DOHH2 (cell line): ENCODE data around the gene MAX.

Source experiments
- H3F3A ChIP-seq: fragments of 200-600 bp; sonication (generic), shearing (Covaris generic); 2 replicates; pipeline ENCODE4 v1.6.0; 2016; ENCODE audit warnings: antibody characterized with exemption, mild to moderate bottlenecking; ENCODE audit not compliant: control insufficient read depth, insufficient read depth
- H3K27ac ChIP-seq: fragments of 200-600 bp; sonication (generic); 2 replicates; pipeline ENCODE4 v1.5.1; 2014; ENCODE audit warnings: low read depth, mild to moderate bottlenecking, low read length, moderate library complexity
- H3K27me3 ChIP-seq: fragments of 200-600 bp; sonication (generic); 2 replicates; pipeline ENCODE4 v1.6.1; 2014; ENCODE audit warnings: mild to moderate bottlenecking, low read length, mixed read lengths; ENCODE audit not compliant: control insufficient read depth
- H3K36me3 ChIP-seq: fragments of 200-600 bp; sonication (generic); 2 replicates; pipeline ENCODE4 v1.6.1; 2014; ENCODE audit warnings: mild to moderate bottlenecking, low read length, moderate library complexity, mixed read lengths; ENCODE audit not compliant: control insufficient read depth
- H3K4me1 ChIP-seq: fragments of 200-600 bp; sonication (generic); 2 replicates; pipeline ENCODE4 v1.6.1; 2014; ENCODE audit warnings: mild to moderate bottlenecking, low read length, mixed read lengths; ENCODE audit not compliant: control insufficient read depth
- H3K4me2 ChIP-seq: fragments of 200-600 bp; sonication (generic); 2 replicates; pipeline ENCODE4 v1.6.0; 2014; ENCODE audit warnings: mild to moderate bottlenecking, low read length, moderate library complexity
- H3K4me3 ChIP-seq: fragments of 200-600 bp; sonication (generic); 2 replicates; pipeline ENCODE4 v1.5.1; 2014; ENCODE audit warnings: mild to moderate bottlenecking, low read length, mixed read lengths
- H3K79me2 ChIP-seq: fragments of 200-600 bp; sonication (generic); 2 replicates; pipeline ENCODE4 v1.6.1; 2014; ENCODE audit warnings: mild to moderate bottlenecking, low read length, mixed read lengths; ENCODE audit not compliant: control insufficient read depth
- H3K9me2 ChIP-seq: fragments of 200-600 bp; sonication (generic); replicated peaks from 2 replicates; pipeline ENCODE4 v1.6.1; 2014; ENCODE audit warnings: mild to moderate bottlenecking, low read length, mixed read lengths; ENCODE audit not compliant: control insufficient read depth
- H3K9me3 ChIP-seq: fragments of 200-600 bp; sonication (generic); 2 replicates; pipeline ENCODE4 v1.6.1; 2014; ENCODE audit warnings: antibody characterized with exemption, low read length, mixed read lengths; ENCODE audit not compliant: control insufficient read depth, insufficient read depth
- H4K20me1 ChIP-seq: fragments of 200-600 bp; sonication (generic); 2 replicates; pipeline ENCODE4 v1.6.0; 2014; ENCODE audit warnings: low read depth, mild to moderate bottlenecking, antibody characterized with exemption, low read length, moderate library complexity; ENCODE audit not compliant: control insufficient read depth, insufficient read depth
- EZH2phosphoT487 ChIP-seq: fragments of 200-600 bp; sonication (generic); IDR thresholded peaks from 2 replicates; pipeline ENCODE4 v1.6.1; 2017; ENCODE audit warnings: borderline replicate concordance, mild to moderate bottlenecking, antibody characterized with exemption, low read length, moderate library complexity, mixed read lengths
- TF ChIP-seq, protein P1 (sequence below): fragments of 200-600 bp; sonication (generic); IDR thresholded peaks from one replicate; pipeline ENCODE4 v1.5.1; 2014; ENCODE audit warnings: antibody characterized with exemption, mild to moderate bottlenecking, low read depth, low read length; ENCODE audit not compliant: poor library complexity, severe bottlenecking

Gene MAX

GRCh38 chr14:65106316-65106715 is 4.0 kb upstream of the MAX start:
- no peak overlapping the region for H3K4me2 ChIP-seq
- H3F3A ChIP-seq, result no peaks in the 10 kb centered on the region
- H3K4me3 ChIP-seq, result no peak overlapping the region
- no peaks in the 10 kb centered on the region for H4K20me1 ChIP-seq
- peaks cover 14% of the 10 kb centered on the region for H3K4me1 ChIP-seq
- no peaks in the 10 kb centered on the region for H3K9me2 ChIP-seq
- H3K36me3 ChIP-seq, result no peaks in the 10 kb centered on the region; the same call in 1 of the 2 replicates
- TF ChIP-seq, protein P1, sequence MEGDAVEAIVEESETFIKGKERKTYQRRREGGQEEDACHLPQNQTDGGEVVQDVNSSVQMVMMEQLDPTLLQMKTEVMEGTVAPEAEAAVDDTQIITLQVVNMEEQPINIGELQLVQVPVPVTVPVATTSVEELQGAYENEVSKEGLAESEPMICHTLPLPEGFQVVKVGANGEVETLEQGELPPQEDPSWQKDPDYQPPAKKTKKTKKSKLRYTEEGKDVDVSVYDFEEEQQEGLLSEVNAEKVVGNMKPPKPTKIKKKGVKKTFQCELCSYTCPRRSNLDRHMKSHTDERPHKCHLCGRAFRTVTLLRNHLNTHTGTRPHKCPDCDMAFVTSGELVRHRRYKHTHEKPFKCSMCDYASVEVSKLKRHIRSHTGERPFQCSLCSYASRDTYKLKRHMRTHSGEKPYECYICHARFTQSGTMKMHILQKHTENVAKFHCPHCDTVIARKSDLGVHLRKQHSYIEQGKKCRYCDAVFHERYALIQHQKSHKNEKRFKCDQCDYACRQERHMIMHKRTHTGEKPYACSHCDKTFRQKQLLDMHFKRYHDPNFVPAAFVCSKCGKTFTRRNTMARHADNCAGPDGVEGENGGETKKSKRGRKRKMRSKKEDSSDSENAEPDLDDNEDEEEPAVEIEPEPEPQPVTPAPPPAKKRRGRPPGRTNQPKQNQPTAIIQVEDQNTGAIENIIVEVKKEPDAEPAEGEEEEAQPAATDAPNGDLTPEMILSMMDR, result no peak
- TF ChIP-seq EZH2phosphoT487, result no peak
- peaks cover 9% of the 10 kb centered on the region for H3K79me2 ChIP-seq
- no peaks in the 10 kb centered on the region for H3K9me3 ChIP-seq
- H3K27ac ChIP-seq, result no peak overlapping the region
- no peaks in the 10 kb centered on the region for H3K27me3 ChIP-seq

DNA sequence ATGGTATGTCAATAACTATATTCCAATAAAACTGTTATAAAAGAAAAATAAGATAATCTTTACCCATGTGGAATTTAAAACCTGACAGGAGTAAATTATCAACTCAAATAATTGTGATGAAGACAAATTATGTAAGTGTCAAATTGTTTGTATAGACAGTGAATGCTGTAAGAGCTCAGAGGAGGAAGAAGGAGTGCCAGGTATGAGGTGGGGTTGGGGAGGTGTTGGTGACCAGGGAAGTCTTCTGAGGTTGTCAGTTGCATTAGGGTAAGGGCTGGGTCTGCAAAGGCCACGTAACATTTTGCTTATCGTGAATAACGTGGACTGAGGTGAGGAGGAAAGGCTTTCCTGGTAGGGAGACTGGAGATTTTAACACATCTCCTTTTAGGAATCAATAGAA is 2.5 kb upstream of the MAX start:
- no peak overlapping the region for H3K4me3 ChIP-seq
- no peak for TF ChIP-seq EZH2phosphoT487
- TF ChIP-seq, protein P1, result no peak

DNA sequence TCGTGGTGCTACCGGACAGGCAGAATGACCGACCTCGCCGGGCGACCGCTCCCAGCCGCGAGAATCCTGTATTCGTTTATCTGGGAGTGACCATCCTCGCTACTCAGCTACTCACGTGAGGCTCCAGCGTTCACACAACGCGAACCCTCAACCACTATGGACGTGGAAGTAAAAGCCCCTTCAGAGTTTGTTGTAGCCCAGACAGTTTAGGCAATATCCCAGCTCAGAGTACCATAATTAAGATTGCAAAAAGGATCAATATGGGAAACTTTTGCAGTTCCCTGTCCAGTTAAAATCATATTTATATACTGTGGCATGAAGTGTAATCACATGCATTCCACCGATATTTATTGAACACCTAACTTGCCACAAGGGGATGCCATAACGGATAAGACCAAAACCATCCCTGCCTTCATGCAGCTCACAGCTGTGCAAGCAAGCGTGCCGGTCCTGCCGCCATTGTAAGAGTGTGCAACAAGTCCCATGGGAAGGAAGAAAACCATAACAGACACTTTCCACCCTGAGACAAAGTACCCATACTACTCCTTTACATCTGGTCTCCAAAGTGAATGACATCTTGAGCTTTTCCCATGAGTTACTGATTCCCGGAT is 938 bp upstream of the MAX start:
- TF ChIP-seq, protein P1, result peak; percentile 30
- TF ChIP-seq EZH2phosphoT487, result no peak
- H3K9me2 ChIP-seq, result no peaks in the 10 kb centered on the region
- no peak overlapping the region for H3K27ac ChIP-seq
- no peaks in the 10 kb centered on the region for H3F3A ChIP-seq
- H4K20me1 ChIP-seq, result no peaks in the 10 kb centered on the region
- peaks cover 14% of the 10 kb centered on the region for H3K36me3 ChIP-seq
- no peaks in the 10 kb centered on the region for H3K9me3 ChIP-seq
- peak overlapping the region; percentile 64 for H3K4me2 ChIP-seq
- peaks cover 40% of the 10 kb centered on the region for H3K4me1 ChIP-seq
- H3K79me2 ChIP-seq, result peaks cover 38% of the 10 kb centered on the region
- H3K27me3 ChIP-seq, result no peaks in the 10 kb centered on the region
- peak overlapping the region; percentile 86 for H3K4me3 ChIP-seq

More for the DNA sequence above, 2.5 kb upstream of the MAX start:
- no peak overlapping the region for H3K27ac ChIP-seq
- H3K4me1 ChIP-seq, result peaks cover 24% of the 10 kb centered on the region
- no peaks in the 10 kb centered on the region for H3K27me3 ChIP-seq
- H3K36me3 ChIP-seq, result peaks cover 7% of the 10 kb centered on the region; the same call in 1 of the 2 replicates
- no peaks in the 10 kb centered on the region for H4K20me1 ChIP-seq
- H3K4me2 ChIP-seq, result no peak overlapping the region
- H3K79me2 ChIP-seq, result peaks cover 23% of the 10 kb centered on the region
- H3K9me2 ChIP-seq, result no peaks in the 10 kb centered on the region
- no peaks in the 10 kb centered on the region for H3F3A ChIP-seq
- H3K9me3 ChIP-seq, result no peaks in the 10 kb centered on the region
